Measurements from ENCODE around the gene MEOX2.

Gene MEOX2

DNA sequence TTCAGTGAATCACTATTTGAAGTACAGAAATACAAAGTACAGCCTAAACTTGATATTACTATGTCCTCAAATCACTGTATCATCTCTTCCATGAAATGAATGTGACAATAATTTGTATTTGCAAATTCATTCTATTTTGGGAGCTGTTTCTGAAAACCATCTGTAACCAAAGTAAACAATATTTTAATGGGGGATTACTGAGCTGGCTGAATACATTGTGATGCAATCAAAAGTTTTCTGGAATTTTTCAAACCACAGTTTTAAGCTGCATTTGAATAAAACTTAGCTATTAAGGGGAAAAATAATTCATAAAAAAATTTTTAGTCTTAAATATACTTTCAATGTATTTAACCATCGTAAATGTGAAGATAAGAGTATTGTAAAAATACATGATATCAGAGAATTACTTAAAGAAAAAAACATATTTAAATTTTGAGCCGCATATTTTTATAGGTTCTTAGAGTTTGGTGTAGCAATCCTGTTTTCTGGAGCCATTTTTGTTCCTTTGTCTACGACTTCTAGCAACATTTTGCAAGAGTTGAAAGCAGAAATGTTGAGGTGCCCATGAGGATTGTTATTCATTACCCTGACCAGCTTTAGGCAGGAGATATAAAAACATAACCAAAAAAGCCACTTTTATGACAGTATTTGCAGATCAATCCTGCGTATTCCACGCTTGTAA is 78.8 kb downstream of the MEOX2 start:
- DNase-seq, result no peak

DNA sequence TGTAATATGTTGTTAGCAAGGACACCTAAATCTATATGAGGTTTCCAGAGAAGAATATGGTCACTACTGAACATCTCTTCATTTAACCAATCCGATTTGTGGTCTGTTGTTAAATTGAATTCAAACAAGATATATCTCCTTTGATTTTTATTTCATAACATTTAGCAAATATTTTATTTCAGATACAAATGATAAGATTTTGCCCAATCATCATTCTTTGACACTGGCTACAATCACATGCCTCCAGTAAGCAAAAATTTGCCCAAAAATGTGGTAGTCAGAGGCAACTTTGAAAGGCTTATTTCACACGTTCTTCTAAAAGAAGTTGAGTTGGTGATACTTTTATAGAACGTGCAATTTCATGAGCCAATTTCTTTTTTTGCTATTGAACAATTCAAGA is 79.9 kb downstream of the MEOX2 start:
- no peak for DNase-seq

DNA sequence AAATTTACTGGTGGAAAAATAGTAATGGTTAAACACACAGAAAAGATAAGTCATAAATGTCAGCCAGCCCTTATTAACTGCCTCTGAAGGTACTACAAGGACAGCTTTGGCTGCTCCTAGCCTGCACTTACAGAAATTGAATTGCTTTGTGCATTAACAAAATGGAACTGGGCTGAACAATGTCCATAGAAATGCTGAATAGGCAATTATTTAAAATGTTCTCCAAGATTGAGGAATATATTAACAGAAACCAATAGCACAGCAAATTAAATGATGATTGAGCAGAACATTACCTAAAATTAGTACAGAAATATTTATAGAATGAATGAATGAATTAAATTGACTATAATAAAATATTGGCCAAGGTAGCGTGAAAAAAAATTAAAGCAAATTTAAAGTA is 82.3 kb downstream of the MEOX2 start:
- DNase-seq, result no peak

DNA sequence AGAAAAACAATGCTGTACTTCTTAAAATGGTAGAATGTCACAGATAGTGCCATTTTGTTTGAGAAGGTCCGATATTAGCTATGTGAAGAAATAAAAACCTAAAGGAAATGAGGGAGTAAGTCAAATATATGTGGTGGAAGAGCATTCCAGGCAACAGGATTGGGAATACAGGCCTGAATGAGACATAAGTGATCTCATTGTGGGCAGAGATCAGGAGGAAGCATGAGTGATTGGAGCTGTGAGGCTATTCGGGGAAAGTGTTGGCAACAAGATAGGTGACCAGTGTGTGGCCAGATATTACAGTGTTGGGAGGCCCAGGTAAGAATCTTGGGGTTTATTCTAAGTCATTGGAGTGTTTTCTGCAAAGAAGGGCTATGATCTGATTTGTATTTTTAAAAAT is 83.4 kb downstream of the MEOX2 start:
- no peak for DNase-seq

DNA sequence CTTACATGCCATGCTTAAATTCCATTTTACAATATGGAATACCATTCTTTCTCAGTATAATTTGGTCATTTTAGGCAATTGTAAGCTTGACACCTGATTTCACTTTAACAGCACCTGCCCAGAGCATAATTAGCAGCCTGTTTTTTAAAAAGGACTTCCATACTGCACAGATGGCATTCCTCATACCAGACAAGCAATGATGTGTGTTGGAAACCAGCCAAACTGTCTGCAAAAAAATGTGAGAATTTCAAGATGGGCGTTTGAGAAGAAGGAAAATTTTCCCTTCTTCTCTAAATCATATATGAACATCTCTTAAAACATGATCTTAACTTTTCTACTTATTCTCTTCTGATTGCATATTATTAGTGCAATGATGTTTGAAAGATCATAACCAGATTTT is 84.2 kb downstream of the MEOX2 start:
- DNase-seq, result no peak

DNA sequence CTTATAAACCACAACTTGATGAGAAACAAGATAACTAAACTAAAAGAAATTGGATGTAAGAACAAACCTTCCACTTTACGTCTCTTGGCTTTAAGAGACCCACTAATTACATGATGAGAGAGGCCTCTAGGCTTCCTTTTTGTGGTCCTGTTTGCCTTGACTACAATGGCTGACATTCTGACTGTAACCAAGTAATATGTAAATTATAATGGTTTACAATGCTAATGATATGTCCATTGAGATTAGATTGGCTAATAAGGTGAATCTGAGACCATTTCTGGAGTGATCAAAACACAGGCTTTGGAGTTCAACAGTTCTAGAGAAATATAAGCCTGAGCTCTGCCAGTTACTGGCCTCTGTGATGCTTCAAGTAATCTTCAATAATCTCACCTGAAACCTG is 85.3 kb downstream of the MEOX2 start:
- no peak for DNase-seq

DNA sequence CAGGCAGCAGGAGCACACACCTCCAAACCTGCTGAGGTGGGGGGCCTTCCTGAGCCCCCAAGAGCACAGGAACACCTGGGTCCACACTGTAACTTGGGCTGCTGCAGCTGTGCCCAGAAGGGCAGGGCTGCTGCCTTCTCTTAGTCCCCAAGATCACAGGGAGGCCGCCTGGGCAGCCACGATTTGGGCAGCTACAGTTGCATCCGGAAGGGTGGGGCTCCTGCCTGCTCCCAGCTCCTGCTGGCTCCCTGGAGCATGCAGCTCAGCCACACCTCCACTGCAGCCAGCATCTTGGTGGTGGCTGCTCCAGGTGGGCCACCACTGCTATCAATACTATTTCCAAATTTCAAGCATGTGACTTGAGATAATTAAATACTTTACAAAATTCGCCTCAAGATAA is 86.2 kb downstream of the MEOX2 start:
- DNase-seq, result no peak

DNA sequence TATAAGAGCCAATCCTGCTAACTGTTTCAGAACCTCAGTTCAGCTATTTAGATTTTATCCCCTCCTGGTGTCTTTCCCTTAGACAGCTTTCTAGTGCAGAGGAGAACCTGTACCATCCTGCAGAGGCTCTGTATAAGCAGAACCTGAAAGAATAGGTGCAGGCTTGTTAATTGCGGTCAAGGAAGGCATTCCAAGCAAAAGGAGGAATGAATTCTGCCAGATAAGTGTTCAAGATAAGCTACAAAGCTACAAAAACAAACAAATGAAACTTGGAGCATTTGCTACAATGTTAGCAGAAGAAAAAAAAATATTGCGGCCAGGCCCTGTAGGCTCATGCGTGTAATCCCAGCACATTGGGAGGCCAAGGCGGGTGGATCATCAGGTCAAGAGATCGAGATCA is 92.0 kb downstream of the MEOX2 start:
- no peak for DNase-seq

DNA sequence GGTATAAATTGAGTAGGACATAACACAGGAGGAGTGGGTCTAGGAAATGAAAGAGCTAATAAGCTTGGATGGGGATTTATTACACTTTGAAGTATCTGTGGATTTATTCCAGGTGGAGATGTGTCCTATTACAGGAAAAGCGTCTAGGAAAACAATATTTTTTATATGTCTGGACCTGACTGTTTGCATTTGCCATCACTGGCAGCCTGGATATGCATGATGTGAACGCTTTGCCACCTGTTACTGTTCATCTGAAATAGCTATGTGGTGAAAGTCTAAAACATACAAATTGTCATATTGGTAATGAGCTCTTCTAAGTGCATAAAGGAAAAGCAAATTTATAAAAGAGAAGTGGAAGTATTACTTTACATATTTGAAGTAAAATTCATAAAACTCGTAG is 93.1 kb downstream of the MEOX2 start:
- DNase-seq, result no peak

DNA sequence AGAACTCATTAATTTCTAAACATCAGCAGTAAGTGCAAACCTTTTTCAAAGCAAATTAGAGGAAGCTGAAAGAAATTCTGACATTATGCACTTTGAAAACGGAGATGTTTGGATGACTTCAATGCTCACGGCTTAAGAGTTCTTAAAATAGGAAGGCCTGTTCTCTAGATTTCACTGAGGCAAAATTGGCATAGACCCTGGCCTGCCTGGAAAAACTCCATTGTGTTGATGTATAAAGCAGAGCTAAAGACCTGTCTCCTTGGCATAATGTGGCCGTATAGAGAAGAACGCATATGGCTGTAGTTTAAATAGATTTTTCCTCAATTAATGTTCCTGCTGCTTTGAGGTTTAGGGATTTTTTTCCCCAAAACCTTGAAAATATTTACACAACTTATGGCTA is 100.2 kb downstream of the MEOX2 start:
- DNase-seq, result no peak

DNA sequence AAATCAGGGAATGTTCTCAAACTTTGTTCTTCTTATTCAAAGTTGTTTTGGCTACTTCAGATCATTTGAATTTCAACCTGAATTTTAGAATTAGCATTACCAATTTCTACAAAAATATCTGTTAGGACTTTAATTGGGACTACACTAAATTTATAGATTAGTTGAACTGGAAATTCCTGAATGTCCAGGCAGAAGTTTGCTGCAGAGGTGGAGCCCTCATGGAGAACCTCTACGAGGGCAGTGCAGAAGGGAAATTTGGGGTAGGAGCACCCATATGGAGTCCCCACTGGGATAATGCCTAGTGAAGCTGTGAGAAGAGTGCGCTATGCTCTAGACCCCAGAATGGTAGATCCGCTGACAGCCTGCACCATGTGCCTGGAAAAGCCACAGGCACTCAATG is 101.9 kb downstream of the MEOX2 start:
- DNase-seq, result no peak

DNA sequence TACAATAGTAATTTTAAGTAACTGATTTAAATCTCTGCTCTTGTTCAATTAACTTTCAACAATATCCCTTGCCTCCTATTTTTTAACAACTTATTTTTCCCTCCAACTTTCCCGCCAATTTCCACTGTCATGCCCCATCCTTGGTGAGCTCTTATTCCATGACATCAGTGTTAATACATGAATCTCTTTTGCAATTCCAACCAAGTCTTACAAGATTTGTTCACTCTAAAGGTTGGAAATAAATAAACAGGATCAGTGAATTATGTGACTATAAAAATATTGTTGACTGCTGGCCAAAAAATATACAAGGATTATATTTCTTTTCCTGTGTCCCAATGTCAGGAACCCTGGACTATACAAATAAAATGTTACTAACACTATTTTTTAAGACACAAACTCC is 103.7 kb downstream of the MEOX2 start:
- DNase-seq, result no peak

DNA sequence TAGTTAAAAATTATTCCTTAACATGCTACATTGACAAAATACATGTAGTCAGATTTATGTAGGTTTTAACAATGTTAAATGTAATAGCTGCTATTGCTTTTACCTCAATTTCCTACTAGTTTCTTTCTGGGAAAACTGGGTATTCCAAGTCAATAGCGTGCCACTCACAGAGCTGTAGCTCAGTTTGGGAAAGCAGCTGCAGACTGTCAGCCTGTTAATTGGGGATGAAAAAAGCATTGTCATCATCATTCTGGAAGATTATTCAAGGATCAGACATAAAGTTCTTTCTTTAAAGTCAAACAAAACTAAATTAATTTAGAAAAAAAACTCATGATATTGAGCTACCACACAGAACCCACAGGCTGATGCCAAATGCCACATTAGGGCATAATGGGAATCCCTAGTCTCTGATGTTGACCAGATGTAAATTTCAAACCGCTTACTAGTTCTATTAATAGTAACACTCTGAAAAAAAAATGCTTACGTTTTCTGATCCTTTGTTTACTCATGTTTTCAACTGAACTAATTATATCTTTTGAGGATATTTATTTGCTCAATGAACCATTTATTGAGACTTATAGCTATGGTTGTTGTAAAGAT is 105.0 kb downstream of the MEOX2 start:
- DNase-seq, result no peak

DNA sequence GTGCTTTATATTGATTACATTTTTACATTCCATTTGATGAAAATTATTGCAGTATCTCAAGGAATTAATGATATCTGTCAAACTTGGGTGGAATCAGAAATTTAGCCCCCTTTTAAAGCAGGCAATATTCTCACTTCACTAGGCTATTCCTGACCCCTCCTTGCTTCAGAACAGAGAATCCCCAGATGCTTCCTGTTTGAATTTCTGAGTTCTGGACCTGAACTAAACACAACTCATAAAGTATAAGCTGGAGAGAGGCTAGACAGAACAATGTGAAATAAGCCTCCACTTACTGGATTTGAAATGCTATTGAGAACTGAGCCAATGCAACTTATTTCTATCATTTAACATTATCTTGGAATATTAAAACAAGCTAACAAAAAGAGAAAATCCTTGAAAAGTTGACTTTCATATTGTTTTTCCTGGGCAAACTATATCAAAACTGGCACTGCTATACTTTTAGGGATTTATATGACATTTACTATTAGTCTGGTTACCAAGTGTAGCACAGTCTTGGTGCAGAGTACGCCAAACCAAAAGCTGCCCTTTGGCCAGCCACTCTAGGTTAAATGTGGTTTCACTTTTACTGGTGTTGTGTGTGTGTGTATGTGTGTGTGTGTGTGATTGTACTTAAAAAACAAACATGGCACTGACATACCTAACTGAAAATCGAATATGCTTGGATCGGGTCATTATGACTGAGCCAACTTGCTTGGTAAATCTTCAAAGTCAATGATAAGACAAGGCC is 105.7 kb downstream of the MEOX2 start:
- DNase-seq, result no peak

DNA sequence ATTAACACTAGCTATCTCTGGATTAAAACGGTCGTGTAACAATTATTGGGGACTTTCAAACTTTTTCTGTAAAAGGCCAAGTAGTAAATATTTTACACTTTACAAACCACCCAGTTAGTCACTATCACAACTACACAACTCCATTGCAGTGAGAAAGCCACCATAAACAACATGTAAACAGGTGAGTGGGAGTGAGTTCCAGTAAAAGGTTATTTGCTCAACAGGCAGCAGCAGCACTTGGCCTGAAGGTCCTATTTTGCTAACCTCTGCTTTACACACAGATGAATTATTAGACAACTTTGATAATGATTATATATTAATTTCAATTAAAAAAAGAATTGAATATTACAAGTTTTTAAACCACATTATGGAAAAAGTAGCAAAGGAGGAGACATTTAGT is 108.9 kb downstream of the MEOX2 start:
- no peak for DNase-seq

DNA sequence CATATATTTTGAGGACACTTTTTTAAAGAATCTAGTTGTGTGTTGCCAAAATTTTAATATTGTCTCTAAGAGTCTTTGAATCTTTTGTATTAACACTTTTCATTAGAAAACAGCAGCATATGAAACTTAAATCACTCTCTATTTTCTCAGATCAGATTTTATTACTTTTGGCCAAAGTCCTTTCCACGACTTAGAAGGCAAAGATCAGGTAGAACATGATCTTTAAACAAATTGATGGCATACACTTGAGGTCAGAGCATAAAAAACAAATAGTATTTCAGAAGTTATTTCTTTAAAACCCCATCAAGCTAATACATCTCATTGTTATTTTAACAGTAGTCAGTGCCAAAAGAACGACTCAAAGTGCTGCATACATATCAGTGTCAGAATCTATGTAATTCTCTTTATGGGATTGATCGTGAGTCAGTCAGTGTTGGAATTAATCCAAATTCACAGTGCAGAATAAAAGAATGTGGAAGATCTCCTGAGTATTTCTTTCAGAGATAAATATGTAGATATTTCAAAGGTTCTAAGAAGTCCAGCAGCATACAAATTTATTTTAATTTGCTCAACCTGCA is 115.1 kb downstream of the MEOX2 start:
- no peak for DNase-seq

DNA sequence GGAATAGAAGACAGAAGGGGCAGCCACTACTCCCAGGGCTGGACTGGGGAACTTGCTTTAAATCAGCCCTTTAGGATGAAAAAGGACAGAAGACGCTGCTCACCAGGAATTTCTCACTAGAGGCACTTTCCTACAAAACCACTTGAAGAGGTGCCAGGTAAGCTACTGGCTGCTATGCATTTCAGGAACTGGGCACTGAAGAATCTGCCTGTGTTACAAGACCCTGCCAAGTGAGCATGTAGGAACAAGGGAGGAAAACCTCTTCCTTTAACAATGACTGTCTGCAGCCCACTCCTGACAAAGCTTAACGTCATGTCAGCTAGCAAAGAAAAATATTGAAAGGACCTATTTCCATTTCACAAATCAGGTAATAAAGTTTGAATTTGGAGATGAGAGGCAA is 118.8 kb downstream of the MEOX2 start:
- no peak for DNase-seq

DNA sequence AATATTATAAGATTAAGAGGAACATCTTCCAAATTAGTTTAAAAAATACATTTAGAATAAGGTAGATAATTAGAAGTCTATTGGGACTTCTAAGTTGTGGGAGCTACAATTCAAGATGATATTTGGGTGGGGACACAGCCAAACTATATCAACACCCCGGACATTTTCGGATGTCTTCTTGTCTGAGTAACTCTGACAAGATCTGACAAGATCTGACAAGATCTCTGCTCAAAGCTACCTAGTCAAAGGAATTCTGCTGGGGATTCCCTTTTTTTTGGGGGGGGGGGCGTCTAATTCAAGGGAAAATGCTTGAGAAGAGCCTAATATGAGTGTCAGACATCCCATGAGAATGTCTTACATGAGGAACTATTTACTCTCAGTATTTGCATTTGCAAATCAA is 119.4 kb downstream of the MEOX2 start:
- no peak for DNase-seq

DNA sequence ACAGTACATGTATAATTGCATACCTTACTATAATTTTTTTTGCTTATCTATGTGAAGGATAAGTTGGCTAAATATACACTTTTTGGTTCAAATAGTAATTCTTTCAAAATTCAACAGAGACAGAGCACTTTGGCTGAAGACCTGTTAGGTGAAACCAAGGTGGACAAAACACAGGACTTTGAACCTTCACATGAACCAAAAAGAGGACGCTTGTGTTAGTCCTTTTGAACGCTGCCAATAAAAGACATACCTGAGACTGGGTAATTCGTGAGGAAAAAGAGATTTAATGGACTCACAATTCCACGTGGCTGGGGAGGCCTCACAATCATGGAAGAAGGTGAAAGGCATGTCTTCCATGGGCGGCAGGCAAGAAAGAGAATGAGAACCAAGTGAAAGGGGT is 120.0 kb downstream of the MEOX2 start:
- no peak for DNase-seq

DNA sequence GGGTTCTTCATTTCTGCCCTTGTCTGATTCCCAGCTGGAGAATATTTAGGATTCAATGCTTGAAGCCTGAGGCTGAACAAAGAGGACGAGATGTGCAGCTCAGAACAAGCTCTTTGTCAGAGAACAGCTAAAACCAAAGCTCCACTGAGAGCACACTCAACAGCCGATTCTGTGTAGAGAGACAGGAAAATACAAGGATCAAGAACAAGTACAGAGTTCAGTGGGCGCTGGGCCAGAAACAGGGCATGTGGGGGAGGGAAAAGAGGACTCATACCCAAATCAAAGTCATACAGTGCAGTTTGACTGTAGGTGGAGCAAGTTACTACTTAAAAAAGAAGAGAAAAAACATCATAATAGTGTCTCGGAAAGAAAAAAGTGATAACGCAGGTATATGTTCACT is 124.6 kb downstream of the MEOX2 start, which contains the start of gene AGMO:
Gene AGMO, minus strand, starts transcription at position 181 of the 400 bp plus-strand sequence.
- no peak for DNase-seq

All from inflammatory macrophage (primary cell).